ENCODE measurements around the gene OSBPL1A.

The OSBPL1A gene

DNA sequence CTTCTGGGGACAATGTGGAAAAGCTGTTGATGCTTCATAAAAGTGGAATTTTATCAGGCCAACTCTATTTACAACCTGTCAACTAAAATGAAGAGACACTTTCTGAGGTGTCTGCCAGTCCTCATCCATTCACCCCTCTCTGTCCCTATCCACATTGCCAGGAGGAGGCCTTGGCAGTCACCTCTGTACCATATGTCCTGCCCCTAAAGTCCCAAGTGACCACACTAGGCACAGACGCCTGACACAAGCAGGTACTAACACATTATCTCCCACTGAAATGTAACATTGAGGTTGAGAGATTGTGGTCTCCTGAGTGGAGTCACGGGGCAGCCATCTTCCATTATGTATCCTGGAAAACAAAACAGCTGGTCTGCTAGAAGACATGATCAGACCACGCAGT is 71.4 kb downstream of the OSBPL1A start:
- ATAC-seq (no peak), DNase-seq (ENCODE audit: low spot score in 2 of 2) (no peak)
- H3K4me3 Mint-ChIP-seq, result no peak overlapping the region
- no peaks in the 10 kb centered on the region for H3K9me3 Mint-ChIP-seq
- H3K4me1 Mint-ChIP-seq, result no peaks in the 10 kb centered on the region
- no peaks in the 10 kb centered on the region for H3K36me3 Mint-ChIP-seq
- no peak overlapping the region for H3K27ac Mint-ChIP-seq

DNA sequence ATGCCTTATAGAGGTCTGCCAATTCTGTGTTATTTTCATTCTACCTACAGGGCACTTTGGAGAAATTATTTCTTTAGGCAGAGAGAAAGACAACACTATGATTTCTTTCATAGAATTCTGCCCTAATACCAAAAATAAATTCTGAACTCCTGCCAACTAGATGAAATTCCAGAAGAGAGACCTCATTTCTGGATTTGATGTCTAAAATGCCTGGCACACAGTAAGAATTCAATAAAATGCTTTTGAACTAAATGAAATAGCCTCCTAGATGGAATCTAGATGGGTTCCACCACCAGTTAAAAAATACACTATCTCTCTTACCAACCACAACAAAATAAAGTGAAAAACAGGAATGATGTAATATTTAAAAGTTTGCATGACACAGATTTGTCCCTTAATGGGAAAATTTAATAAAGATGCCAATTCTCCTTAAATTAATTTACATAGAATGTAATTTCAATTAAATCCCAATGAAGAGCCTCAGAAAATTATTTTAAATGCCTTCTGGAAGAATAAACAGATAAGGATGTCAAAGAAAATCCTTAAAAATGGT is 75.0 kb downstream of the OSBPL1A start:
- Mint-ChIP-seq H3K4me1 (no peaks in the 10 kb centered on the region), H3K9me3 (no peaks in the 10 kb centered on the region), H3K36me3 (no peaks in the 10 kb centered on the region), H3K4me3 (no peak overlapping the region), H3K27ac (no peak overlapping the region)
- ATAC-seq, result no peak
- no peak for DNase-seq (ENCODE audit: low spot score in 2 of 2)

DNA sequence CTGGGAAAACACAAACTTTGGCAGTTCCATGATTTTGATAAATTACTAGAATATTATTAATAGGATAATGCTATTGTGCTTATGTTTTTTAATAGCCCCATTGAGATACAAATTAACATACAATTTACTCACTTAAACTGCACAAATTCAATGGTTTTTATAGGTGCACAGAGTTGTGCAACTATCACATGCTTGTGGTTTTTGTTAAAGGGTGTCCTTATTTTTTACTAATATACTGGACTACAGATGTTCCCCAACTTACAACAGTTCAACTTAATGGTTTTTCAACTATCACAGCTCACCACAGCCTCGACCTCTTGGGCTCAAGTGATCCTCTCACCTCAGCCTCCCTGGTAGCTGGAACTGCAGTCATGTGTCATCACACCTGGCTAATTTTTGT is 76.6 kb downstream of the OSBPL1A start:
- Mint-ChIP-seq H3K27ac (no peak overlapping the region), H3K36me3 (no peaks in the 10 kb centered on the region), H3K4me1 (no peaks in the 10 kb centered on the region), H3K4me3 (no peak overlapping the region), H3K9me3 (no peaks in the 10 kb centered on the region)
- no peak for ATAC-seq
- DNase-seq (ENCODE audit: low spot score in 2 of 2), result no peak

DNA sequence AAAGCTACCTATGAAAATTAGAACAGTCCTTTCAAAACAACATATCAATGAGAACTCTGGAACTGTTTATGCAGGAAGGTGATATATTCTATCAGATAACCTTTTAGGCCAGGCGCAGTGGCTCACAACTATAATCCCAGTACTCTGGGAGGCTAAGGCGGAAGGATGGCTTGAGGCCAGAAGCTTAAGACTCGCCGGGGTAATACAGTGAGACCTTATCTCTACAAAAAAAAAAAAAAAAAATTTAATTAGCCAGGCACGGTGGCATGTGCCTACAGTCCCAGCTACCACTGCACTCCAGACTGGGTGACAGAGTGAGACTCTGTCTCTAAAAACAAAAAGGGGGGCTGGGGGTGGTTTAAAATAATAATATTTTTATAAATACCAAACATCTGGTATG is 77.9 kb downstream of the OSBPL1A start:
- no peaks in the 10 kb centered on the region for H3K36me3 Mint-ChIP-seq
- no peak overlapping the region for H3K27ac Mint-ChIP-seq
- no peaks in the 10 kb centered on the region for H3K4me1 Mint-ChIP-seq
- no peak for DNase-seq (ENCODE audit: low spot score in 2 of 2)
- H3K9me3 Mint-ChIP-seq, result no peaks in the 10 kb centered on the region
- H3K4me3 Mint-ChIP-seq, result no peak overlapping the region
- no peak for ATAC-seq

DNA sequence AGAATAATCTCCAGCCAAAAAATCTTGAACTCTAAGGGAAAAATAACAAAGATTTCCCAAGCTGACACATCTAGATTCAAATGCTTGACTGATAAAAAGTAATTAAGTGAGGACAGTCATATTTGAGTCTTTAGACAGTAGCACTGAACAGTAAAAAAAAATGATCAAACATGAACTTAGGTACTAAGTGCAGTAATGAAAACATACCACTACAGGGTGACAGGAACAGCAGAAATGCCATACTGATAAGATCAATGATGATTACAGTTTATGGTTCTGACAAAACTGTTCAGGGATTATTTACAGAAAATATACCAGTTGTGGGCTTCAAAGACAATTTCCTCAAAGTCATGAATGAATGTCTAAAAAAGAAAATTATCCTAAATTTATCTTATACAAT is 80.3 kb downstream of the OSBPL1A start:
- H3K27ac Mint-ChIP-seq, result no peak overlapping the region
- H3K36me3 Mint-ChIP-seq, result no peaks in the 10 kb centered on the region
- ATAC-seq (no peak), DNase-seq (ENCODE audit: low spot score in 2 of 2) (no peak)
- no peaks in the 10 kb centered on the region for H3K9me3 Mint-ChIP-seq
- H3K4me1 Mint-ChIP-seq, result no peaks in the 10 kb centered on the region
- H3K4me3 Mint-ChIP-seq, result no peak overlapping the region

DNA sequence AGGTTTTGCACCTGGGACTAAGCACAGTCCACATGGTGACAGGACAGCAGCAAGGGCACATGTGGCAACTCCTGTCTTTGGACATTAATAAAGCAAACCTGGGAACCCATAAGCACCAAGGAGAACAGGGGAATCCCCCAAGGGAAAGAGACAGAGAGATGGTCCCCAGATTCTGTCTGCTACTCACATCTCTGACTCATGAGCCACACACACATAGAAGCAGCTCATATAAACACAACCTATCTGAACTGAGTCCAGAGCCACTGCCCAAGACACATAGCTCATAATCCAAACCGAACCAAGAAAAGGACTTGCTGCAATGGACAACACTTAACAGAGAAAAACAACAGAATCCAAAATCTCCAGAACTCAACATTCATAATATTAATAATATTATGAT is 82.5 kb downstream of the OSBPL1A start:
- H3K9me3 Mint-ChIP-seq, result no peaks in the 10 kb centered on the region
- DNase-seq (ENCODE audit: low spot score in 2 of 2), result no peak
- H3K4me1 Mint-ChIP-seq, result no peaks in the 10 kb centered on the region
- no peak overlapping the region for H3K4me3 Mint-ChIP-seq
- no peaks in the 10 kb centered on the region for H3K36me3 Mint-ChIP-seq
- H3K27ac Mint-ChIP-seq, result no peak overlapping the region
- ATAC-seq, result peak; percentile 34

DNA sequence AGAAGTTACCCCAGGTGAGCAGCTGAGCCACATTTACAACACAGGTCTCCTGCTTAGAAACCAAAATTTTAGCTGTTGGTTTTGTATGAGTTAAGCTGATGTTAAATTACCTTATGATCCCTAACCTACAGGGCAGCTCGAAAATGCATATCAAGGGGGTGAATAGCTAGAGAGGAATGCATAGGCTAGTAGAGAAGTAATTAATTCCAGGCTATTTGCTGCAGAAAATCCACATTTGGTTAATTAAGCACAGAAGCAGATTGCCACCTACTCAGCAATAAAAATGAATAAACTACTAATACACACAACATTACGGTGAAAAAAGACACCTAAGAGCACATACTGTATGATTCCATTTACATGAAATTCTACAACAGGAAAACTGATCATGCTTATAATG is 91.4 kb downstream of the OSBPL1A start:
- Mint-ChIP-seq H3K9me3 (no peaks in the 10 kb centered on the region), H3K4me1 (no peaks in the 10 kb centered on the region), H3K36me3 (no peaks in the 10 kb centered on the region), H3K27ac (no peak overlapping the region), H3K4me3 (no peak overlapping the region)
- DNase-seq (ENCODE audit: low spot score in 2 of 2) (no peak), ATAC-seq (no peak)

DNA sequence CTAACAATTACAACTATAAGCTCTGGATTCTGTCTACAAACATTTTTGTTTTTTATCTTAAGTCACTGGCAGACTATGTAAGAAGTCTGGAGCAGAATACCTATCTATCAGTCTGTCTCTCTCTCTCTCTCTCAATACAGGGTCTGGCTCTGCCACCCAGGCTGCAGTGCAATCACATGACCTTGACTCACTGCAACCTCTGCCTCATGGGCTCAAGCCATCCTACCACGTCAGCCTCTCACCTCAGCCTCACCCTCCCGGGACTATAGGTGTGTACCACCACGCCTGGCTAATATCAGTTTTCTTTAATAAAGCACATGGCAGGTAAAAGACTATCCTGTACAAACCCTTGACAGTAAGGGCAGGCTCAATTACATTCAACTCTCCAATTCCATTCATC is 96.9 kb downstream of the OSBPL1A start:
- no peaks in the 10 kb centered on the region for H3K36me3 Mint-ChIP-seq
- no peaks in the 10 kb centered on the region for H3K9me3 Mint-ChIP-seq
- DNase-seq (ENCODE audit: low spot score in 2 of 2) (no peak), ATAC-seq (no peak)
- no peak overlapping the region for H3K27ac Mint-ChIP-seq
- H3K4me1 Mint-ChIP-seq, result no peaks in the 10 kb centered on the region
- no peak overlapping the region for H3K4me3 Mint-ChIP-seq

DNA sequence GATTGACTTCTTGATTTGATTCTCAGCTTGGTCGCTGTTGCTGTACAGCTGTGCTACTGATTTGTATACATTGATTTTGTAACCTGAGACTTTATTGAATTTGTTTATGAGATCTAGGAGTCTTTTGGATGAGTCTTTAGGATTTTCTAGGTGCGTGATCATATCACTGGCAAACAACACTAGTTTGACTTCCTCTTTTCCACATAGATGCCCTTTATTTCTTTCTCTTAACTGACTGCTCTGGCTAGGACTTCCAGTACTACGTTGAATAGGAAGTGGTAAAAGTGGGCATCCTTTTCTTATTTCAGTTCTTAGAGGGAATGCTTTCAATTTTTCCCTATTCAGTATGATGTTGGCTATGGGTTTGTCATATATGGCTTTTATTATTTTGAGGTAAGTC is 101.3 kb downstream of the OSBPL1A start:
- no peaks in the 10 kb centered on the region for H3K4me1 Mint-ChIP-seq
- DNase-seq (ENCODE audit: low spot score in 2 of 2) (no peak), ATAC-seq (no peak)
- no peaks in the 10 kb centered on the region for H3K9me3 Mint-ChIP-seq
- H3K36me3 Mint-ChIP-seq, result no peaks in the 10 kb centered on the region
- no peak overlapping the region for H3K4me3 Mint-ChIP-seq
- H3K27ac Mint-ChIP-seq, result no peak overlapping the region

DNA sequence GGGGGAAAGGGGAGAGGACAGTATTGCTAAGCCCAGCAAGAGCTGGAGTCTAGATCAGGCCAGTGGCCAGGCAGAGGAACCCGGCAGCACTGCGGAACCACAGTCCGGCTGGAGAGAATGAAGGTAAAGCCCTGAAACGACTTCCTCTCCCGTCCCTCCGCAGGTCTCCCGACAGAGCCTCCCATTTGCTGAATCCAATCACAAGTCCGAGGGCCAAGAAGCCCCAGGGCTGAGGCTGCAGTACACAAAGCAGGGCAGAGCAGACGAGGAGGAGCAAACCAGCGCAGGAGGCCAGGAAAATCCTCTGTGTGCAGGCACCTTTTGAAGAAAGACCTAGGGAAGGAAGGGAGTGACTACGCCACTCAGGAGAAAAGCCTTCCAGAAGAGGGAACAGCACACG is 104.4 kb downstream of the OSBPL1A start:
- ATAC-seq, result no peak
- H3K4me3 Mint-ChIP-seq, result no peak overlapping the region

DNA sequence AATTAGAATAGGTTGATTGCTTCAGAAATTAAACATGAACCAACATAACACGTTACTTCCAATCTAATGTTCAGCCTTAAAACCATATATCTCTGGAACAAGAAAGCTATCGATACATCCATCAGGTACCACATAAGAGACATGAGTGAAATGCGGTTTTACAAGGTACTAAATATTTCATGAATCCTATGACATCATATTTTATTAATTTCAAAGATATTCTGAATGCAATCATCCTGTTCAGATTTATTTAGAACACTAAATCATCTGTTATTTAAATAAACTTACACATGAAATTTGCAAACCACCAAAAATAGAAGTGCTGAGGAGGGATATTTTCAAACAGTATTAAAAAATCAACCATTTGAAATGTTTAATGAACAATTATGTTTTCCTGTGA is 119.0 kb downstream of the OSBPL1A start:
- no peaks in the 10 kb centered on the region for H3K4me1 Mint-ChIP-seq
- no peak overlapping the region for H3K27ac Mint-ChIP-seq
- no peak for DNase-seq (ENCODE audit: low spot score in 2 of 2)
- no peaks in the 10 kb centered on the region for H3K36me3 Mint-ChIP-seq
- no peak overlapping the region for H3K4me3 Mint-ChIP-seq
- no peaks in the 10 kb centered on the region for H3K9me3 Mint-ChIP-seq
- ATAC-seq, result no peak

More for the DNA sequence above, 104.4 kb downstream of the OSBPL1A start:
- Mint-ChIP-seq H3K36me3 (no peaks in the 10 kb centered on the region), H3K9me3 (no peaks in the 10 kb centered on the region), H3K27ac (no peak overlapping the region), H3K4me1 (no peaks in the 10 kb centered on the region)
- DNase-seq (ENCODE audit: low spot score in 2 of 2), result no peak

DNA sequence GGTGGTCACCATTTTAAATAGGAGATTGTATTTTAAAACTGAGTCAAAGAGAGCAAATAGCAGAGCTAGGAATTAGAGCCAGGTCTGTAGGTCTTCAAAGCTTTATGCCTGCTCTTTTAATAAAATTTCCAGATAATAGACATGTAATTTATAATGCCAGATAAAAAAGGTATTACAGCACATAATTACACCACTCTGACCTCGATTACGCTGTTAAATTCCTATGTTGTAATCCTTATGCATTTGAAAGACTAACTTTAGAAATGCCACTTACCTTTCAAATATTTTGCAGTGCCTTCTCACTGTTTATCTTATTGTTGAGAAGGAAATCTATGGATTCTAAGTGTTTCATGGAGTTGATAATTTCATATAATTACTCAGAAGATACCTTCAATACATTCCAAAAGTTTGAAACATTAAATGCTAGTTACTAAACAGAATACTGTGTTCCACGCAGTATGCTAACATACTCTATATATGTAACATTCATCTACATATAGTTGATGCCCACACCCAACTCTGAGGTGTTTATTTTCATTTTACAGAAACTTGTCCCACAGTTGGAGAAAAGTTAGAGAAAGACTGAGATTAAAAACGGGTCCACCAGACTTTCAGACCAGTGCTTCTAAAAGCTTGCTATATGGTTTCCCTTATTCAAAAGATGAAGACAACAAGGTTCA is 120.0 kb downstream of the OSBPL1A start:
- ATAC-seq, result no peak
- no peaks in the 10 kb centered on the region for H3K36me3 Mint-ChIP-seq
- H3K4me3 Mint-ChIP-seq, result no peak overlapping the region
- DNase-seq (ENCODE audit: low spot score in 2 of 2), result no peak
- H3K4me1 Mint-ChIP-seq, result no peaks in the 10 kb centered on the region
- no peak overlapping the region for H3K27ac Mint-ChIP-seq
- H3K9me3 Mint-ChIP-seq, result no peaks in the 10 kb centered on the region

DNA sequence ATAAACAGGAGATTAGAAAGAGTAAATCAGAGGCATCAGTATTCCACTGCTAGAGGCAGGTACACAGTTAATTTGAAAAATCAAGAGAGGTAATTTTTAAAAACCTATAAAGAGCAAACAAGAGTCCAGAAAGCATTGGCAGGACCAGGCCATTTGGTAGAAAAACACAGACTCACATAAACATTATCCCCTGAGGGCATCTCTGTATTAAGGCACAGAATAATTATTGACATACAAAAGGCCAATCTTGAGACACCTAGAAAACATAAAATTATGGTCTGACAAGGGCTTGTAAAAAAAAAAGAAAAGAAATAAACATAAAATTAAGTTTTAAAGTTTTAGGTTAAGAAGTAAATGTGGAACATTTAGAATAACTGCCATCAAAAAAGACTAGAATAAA is 120.6 kb downstream of the OSBPL1A start:
- DNase-seq (ENCODE audit: low spot score in 2 of 2), result no peak
- Mint-ChIP-seq H3K9me3 (no peaks in the 10 kb centered on the region), H3K36me3 (no peaks in the 10 kb centered on the region), H3K4me1 (no peaks in the 10 kb centered on the region), H3K27ac (no peak overlapping the region), H3K4me3 (no peak overlapping the region)
- no peak for ATAC-seq

DNA sequence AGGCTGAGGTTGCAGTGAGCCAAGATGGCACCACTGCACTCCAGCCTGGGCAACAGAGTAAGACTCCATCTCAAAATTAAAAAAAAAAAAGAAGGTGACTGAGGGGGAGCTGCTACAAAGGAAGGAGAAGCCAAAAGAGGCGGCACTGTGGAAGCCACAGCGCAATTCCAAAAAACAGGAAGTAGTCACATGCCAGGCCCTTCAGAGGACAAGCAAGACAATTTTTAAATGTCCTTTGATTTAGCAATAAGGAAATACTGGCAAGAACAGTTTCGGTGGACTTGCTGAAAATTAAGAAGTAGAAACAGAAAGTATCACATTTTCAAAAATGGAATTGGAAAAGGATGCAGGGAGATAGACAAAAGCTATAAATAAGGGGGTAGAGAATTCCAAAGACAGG is 122.8 kb downstream of the OSBPL1A start:
- H3K27ac Mint-ChIP-seq, result no peak overlapping the region

DNA sequence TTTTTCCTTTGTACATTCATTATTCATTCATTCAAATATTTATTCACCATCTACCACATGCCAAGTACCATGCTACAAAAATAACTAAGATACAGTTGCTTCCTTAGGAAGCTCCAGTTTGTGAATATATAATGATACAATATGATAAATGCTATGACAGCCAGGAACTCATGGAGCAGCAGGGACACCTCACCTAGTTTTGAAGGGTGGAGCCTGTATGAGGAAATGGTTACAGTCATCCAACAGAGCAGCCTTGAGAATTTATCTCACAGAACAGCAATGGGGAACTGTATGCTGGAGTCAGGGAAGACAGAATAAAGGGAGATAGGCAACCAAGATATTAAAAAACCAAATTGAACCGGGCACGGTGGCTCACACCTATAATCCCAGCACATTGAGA is 124.0 kb downstream of the OSBPL1A start:
- no peak for ATAC-seq
- Mint-ChIP-seq H3K9me3 (no peaks in the 10 kb centered on the region), H3K27ac (no peak overlapping the region)

More for the DNA sequence above, 122.8 kb downstream of the OSBPL1A start:
- Mint-ChIP-seq H3K4me3 (no peak overlapping the region), H3K9me3 (no peaks in the 10 kb centered on the region), H3K4me1 (no peaks in the 10 kb centered on the region), H3K36me3 (no peaks in the 10 kb centered on the region)
- ATAC-seq (no peak), DNase-seq (ENCODE audit: low spot score in 2 of 2) (no peak)

DNA sequence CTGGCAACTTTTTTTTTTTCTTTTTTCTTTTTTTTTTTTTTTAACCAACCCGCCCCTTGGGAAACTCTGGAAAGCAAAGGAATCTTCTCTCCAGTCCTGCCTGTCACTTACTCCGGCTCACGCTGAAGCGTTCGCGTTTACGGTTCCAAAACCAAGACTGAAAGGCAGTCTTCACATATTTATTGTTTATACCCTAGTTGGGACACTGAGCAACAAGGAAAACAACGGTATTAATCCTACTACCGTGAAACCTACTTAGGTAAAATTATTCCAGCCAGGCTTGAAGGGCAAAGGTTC is 125.4 kb downstream of the OSBPL1A start:
- no peaks in the 10 kb centered on the region for H3K4me1 Mint-ChIP-seq
- no peaks in the 10 kb centered on the region for H3K36me3 Mint-ChIP-seq
- no peak for ATAC-seq
- H3K27ac Mint-ChIP-seq, result no peak overlapping the region
- H3K9me3 Mint-ChIP-seq, result no peaks in the 10 kb centered on the region
- H3K4me3 Mint-ChIP-seq, result peak overlapping the region; percentile 54
- no peak for DNase-seq (ENCODE audit: low spot score in 2 of 2)

More for the DNA sequence above, 124.0 kb downstream of the OSBPL1A start:
- H3K4me3 Mint-ChIP-seq, result no peak overlapping the region
- no peaks in the 10 kb centered on the region for H3K36me3 Mint-ChIP-seq
- H3K4me1 Mint-ChIP-seq, result no peaks in the 10 kb centered on the region
- DNase-seq (ENCODE audit: low spot score in 2 of 2), result no peak
